Neutrophil (primary cell): Measurements from ENCODE around the gene SLC7A6.

ENCODE experiments used
- H3K27ac ChIP-seq: fragments of 200-600 bp; sonication (generic); 2 replicates; pipeline ENCODE4 v1.5.1; 2016; ENCODE audit warnings: mild to moderate bottlenecking, moderate library complexity
- H3K27me3 ChIP-seq: fragments of 200-600 bp; sonication (generic); 2 replicates; pipeline ENCODE4 v1.6.0; 2016; ENCODE audit warnings: mild to moderate bottlenecking
- H3K36me3 ChIP-seq: fragments of 200-600 bp; sonication (generic); 2 replicates; pipeline ENCODE4 v1.5.1; 2017
- H3K4me1 ChIP-seq, 2 experiments: fragments of 200-600 bp in 1 of 2; sonication (generic) in 1 of 2; 1 replicate in 1 of 2; 2 replicates in 1 of 2; pipeline versions ENCODE4 v1.5.1 to v1.6.1; 2013 to 2016; ENCODE audit warnings: low read depth in 1 of 2, low read length in 1 of 2, mild to moderate bottlenecking in 1 of 2, moderate library complexity in 1 of 2; ENCODE audit not compliant: control insufficient read depth in 1 of 2, insufficient read depth in 1 of 2
- H3K4me3 ChIP-seq, 2 experiments: fragments of 200-600 bp in 1 of 2; sonication (generic) in 1 of 2; 1 replicate in 1 of 2; 2 replicates in 1 of 2; pipeline ENCODE4 v1.5.1; 2013 to 2016; ENCODE audit warnings: low read depth in 1 of 2, low read length in 1 of 2, mild to moderate bottlenecking in 1 of 2, moderate library complexity in 1 of 2
- H3K9me3 ChIP-seq: fragments of 200-600 bp; sonication (generic); 2 replicates; pipeline ENCODE4 v1.5.1; 2016
- CTCF ChIP-seq: fragments of 200-600 bp; sonication (generic); IDR thresholded peaks from 2 replicates; pipeline ENCODE4 v1.5.1; 2016; ENCODE audit warnings: antibody characterized with exemption

Gene SLC7A6

DNA sequence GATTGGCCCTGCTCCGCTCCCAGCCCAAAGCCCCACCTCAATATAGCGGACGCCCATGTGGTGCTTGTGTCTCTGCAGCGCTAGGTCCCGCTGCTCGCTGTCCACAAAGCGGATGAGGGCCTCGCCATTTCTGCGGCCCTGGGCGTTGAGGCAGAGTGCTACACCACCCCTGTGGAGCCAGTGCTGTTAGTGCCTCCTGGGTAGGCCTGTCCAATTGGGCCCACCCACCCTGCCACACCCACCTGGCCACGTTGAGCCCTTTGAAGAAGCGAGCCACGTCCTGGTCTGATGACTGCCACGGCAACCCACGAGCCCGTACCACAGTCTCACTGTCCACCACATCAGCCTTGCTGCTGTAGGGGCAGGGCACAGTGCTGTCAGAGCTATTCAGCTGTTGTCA is 32.0 kb upstream of the SLC7A6 start:
- H3K27ac ChIP-seq: no peak overlapping the region
- H3K9me3 ChIP-seq: no peaks in the 10 kb centered on the region
- no peak overlapping the region for H3K4me3 ChIP-seq
- TF ChIP-seq CTCF: no peak
- H3K36me3 ChIP-seq: peaks cover 43% of the 10 kb centered on the region
- H3K4me1 ChIP-seq: peaks cover 15 to 16% of the 10 kb centered on the region in 2 experiments
- peaks cover 39% of the 10 kb centered on the region for H3K27me3 ChIP-seq

- Histone ChIP-seq H3K36me3 (peaks cover 36% of the 10 kb centered on the region), H3K27ac (no peak overlapping the region), H3K4me3 (no peak overlapping the region), H3K27me3 (peaks cover 41% of the 10 kb centered on the region), H3K9me3 (no peaks in the 10 kb centered on the region), H3K4me1 (peaks cover 22 to 23% of the 10 kb centered on the region in 2 experiments)
- TF ChIP-seq CTCF: no peak
These were observed 31.1 kb upstream of the SLC7A6 start for GRCh38 chr16:68233085-68233834.

DNA sequence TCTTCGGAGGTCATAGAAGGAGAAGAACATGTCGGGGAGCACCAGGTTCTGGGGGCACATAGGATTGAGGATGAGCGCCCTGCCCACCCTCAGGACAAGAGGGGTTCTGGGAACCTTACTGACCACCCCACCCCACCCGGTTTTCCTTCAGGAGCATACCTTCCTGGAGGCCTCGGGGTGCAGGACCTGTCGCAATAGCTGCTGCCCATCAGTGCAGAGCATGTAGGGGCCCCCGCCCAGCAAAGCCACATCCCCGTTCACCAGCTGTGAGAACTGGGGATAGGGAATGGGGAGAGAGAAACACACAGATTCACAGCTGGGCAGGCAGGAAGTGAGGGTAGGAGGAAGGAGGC is 30.5 kb upstream of the SLC7A6 start:
- peaks cover 33% of the 10 kb centered on the region for H3K36me3 ChIP-seq
- no peak for TF ChIP-seq CTCF
- peaks cover 24 to 26% of the 10 kb centered on the region in 2 experiments for H3K4me1 ChIP-seq
- H3K9me3 ChIP-seq: no peaks in the 10 kb centered on the region
- no peak overlapping the region for H3K27ac ChIP-seq
- peaks cover 41% of the 10 kb centered on the region for H3K27me3 ChIP-seq
- H3K4me3 ChIP-seq: no peak overlapping the region

GRCh38 chr16:68234188-68235107 is 29.9 kb upstream of the SLC7A6 start:
- H3K4me1 ChIP-seq: peaks cover 24 to 26% of the 10 kb centered on the region in 2 experiments
- H3K9me3 ChIP-seq: no peaks in the 10 kb centered on the region

More at GRCh38 chr16:68234188-68235107, 29.9 kb upstream of the SLC7A6 start:
- no peak overlapping the region for H3K27ac ChIP-seq
- peaks cover 41% of the 10 kb centered on the region for H3K27me3 ChIP-seq
- peaks cover 32% of the 10 kb centered on the region for H3K36me3 ChIP-seq
- H3K4me3 ChIP-seq: no peak overlapping the region
- no peak for TF ChIP-seq CTCF
